HG02870 (cell line): Measurements from ENCODE around the gene NUDT2.
"Not testable (repeated sequence)": the region's sequence is repeated elsewhere in the genome, so short reads cannot be mapped to it uniquely, and the experiment has no call there.

Source experiments
- ATAC-seq: cut with Tn5 transposase; IDR thresholded peaks from one replicate; pipeline ENCODE4 v1.9.1; 2021; ENCODE audit warnings: mild to moderate bottlenecking, moderate library complexity; ENCODE audit not compliant: unreplicated experiment

Gene NUDT2

GRCh38 chr9:34328987-34329832, at the start of gene NUDT2, which contains the start of gene KIF24:
Gene NUDT2 (plus strand): TSS chr9:34329569. CDS start chr9:34339040, 9,471 bp downstream.
Gene KIF24 (minus strand): TSS chr9:34329268. CDS start chr9:34311346, 17,922 bp downstream.
- peak; percentile 95 for ATAC-seq

- ATAC-seq, result no peak
Measured at GRCh38 chr9:34282096-34282495, 47.3 kb upstream of the NUDT2 start.

- ATAC-seq, result no peak
Measured at GRCh38 chr9:34289159-34289558, 40.2 kb upstream of the NUDT2 start.

GRCh38 chr9:34291023-34291422, 38.3 kb upstream of the NUDT2 start:
- ATAC-seq, result no peak

GRCh38 chr9:34291423-34291822, 37.9 kb upstream of the NUDT2 start:
- no peak for ATAC-seq

- no peak for ATAC-seq
Measured at GRCh38 chr9:34292552-34292951, 36.8 kb upstream of the NUDT2 start.

GRCh38 chr9:34301064-34301463, 28.3 kb upstream of the NUDT2 start:
- ATAC-seq, result not testable (repeated sequence)

- ATAC-seq, result not testable (repeated sequence)
Measured at GRCh38 chr9:34308316-34308715, 21.1 kb upstream of the NUDT2 start.

GRCh38 chr9:34310215-34310614, 19.2 kb upstream of the NUDT2 start:
- ATAC-seq, result no peak

GRCh38 chr9:34311499-34312185, 17.7 kb upstream of the NUDT2 start:
- no peak for ATAC-seq

- no peak for ATAC-seq
Measured at GRCh38 chr9:34317436-34317835, 11.9 kb upstream of the NUDT2 start.

- no peak for ATAC-seq
Measured at GRCh38 chr9:34318163-34318790, 11.1 kb upstream of the NUDT2 start.

- no peak for ATAC-seq
Measured at GRCh38 chr9:34321451-34321850, 7.9 kb upstream of the NUDT2 start.

GRCh38 chr9:34322899-34323591, 6.3 kb upstream of the NUDT2 start:
- ATAC-seq, result no peak

GRCh38 chr9:34326690-34327089, 2.7 kb upstream of the NUDT2 start:
- ATAC-seq, result no peak

- ATAC-seq, result no peak
Measured at GRCh38 chr9:34328500-34328986, 826 bp upstream of the NUDT2 start.

GRCh38 chr9:34331196-34331595, 1.8 kb downstream of the NUDT2 start:
- ATAC-seq, result no peak

- ATAC-seq, result no peak
Measured at GRCh38 chr9:34332076-34332964, 3.0 kb downstream of the NUDT2 start.

GRCh38 chr9:34333836-34334235, 4.5 kb downstream of the NUDT2 start:
- ATAC-seq, result no peak

GRCh38 chr9:34334337-34334824, 5.0 kb downstream of the NUDT2 start:
- ATAC-seq, result no peak
